ENCODE data around the gene ST8SIA5. TPM values are rescaled to one million over a fixed set of nuclear protein-coding genes. Genes with fewer than 3 reads are reported as not detected.
"Not testable (repeated sequence)": the region's sequence is repeated elsewhere in the genome, so short reads cannot be mapped to it uniquely, and the experiment has no call there.

ST8SIA5 gene
- 1 to 10 TPM; 5.9 to 6.7 TPM for total RNA-seq

DNA sequence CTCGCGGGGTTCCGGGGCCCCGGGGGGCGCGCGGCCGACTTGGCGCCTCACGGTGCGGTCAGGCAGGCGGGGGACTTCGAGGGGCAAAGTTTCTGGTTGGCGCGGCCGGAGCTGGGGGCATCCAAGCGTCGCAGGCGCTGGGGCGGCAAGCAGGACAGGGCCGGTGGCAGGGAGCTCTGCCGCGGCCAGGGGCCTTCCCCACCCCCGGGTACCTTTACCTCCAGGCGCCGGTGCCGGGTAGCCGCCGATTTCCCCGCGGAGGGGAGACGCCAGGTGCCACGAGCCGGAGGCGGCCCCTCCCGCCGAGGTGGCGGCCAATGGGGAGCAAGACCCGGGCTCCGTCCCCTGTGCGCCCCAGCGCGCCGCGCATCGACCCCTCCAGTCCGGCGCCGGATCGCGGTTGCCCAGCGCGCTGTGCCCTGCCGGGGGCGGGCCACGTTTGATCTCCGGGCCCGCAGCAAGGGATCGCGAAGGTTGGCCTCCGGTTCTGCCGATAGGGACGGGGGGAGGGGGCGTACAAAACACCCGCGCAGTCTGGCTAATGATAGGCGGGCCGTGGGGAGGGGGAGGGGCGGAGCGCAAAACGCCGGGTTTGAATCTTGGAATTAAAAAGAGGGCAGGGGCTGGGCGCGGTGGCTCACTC, at the start of gene ST8SIA5:
TSS of gene ST8SIA5 (minus strand) at position 495 of the 643 bp plus-strand sequence. CDS start 545 bp downstream, outside the sequence.
- peaks cover 0 to 41% of the 10 kb centered on the region in 2 donors for H3K4me1 ChIP-seq
- peak within 1 kb of the TSS; percentile 68 to 73 for H3K27ac ChIP-seq
- DNase-seq (ENCODE audit: low spot score) = peak; percentile 54
- no peak for TF ChIP-seq CTCF (IDR thresholded peaks at IDR 0.05)
- H3K9me3 ChIP-seq = no peaks in the 10 kb centered on the region
- no peaks in the 10 kb centered on the region for H3K27me3 ChIP-seq
- H3K4me3 ChIP-seq = peak within 1 kb of the TSS; percentile 47 to 57
- H3K36me3 ChIP-seq = no peaks in the 10 kb centered on the region

DNA sequence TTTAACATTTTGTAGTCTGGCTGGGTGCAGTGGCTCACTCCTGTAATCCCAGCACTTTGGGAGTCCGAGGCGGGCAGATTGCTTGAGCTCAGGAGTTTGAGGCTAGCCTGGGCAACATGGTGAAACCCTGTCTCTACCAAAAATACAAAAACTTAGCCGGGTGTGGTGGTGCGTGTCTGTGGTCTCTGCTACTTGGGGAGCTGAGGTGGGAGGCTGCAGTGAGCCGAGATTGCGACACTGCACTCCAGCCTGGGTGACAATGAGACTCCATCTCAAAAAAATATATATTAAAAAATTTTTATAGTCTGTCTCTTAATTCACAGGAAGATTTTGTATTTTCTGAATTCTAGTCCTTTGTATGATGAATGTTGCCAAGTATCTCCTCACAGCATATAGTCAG, 39.1 kb upstream of the ST8SIA5 start:
- H3K36me3 ChIP-seq; H3K27me3 ChIP-seq; H3K4me3 ChIP-seq; H3K9me3 ChIP-seq; DNase-seq (ENCODE audit: low spot score); H3K4me1 ChIP-seq; H3K27ac ChIP-seq: not testable (repeated sequence)

GRCh38 chr18:46794607-46795006, 37.8 kb upstream of the ST8SIA5 start:
- no peak overlapping the region for H3K27ac ChIP-seq
- H3K36me3 ChIP-seq = no peaks in the 10 kb centered on the region
- H3K4me3 ChIP-seq = no peak overlapping the region
- H3K4me1 ChIP-seq = no peaks in the 10 kb centered on the region
- no peak for TF ChIP-seq CTCF (IDR thresholded peaks at IDR 0.05)
- no peak for DNase-seq (ENCODE audit: low spot score)
- no peaks in the 10 kb centered on the region for H3K27me3 ChIP-seq
- no peaks in the 10 kb centered on the region for H3K9me3 ChIP-seq

DNA sequence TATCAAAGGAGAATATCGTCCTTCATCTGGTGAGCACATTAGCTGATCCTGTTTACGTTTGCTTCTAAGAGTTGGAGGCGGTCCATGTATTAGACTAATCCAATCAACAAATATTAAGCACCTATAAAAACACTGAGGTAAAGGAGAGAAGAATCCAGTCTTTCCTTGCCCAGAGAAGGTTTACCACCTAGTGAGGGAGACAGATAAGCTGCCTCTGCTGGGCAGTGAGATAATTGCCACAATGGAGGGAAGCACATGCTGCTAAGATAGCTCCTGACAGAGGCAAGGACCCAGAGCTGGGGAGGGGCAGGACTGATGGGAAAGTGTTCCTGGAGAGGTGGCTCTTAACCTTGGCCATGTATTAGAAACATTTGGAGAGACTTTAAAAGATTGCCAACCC, 36.7 kb upstream of the ST8SIA5 start:
- no peak overlapping the region for H3K27ac ChIP-seq
- H3K9me3 ChIP-seq = no peaks in the 10 kb centered on the region
- no peaks in the 10 kb centered on the region for H3K4me1 ChIP-seq
- H3K36me3 ChIP-seq = no peaks in the 10 kb centered on the region
- H3K4me3 ChIP-seq = no peak overlapping the region
- DNase-seq (ENCODE audit: low spot score) = no peak
- no peak for TF ChIP-seq CTCF (IDR thresholded peaks at IDR 0.05)
- no peaks in the 10 kb centered on the region for H3K27me3 ChIP-seq

GRCh38 chr18:46789088-46789487, 32.2 kb upstream of the ST8SIA5 start:
- Histone ChIP-seq H3K9me3 (no peaks in the 10 kb centered on the region), H3K27ac (no peak overlapping the region), H3K27me3 (no peaks in the 10 kb centered on the region), H3K36me3 (no peaks in the 10 kb centered on the region), H3K4me3 (no peak overlapping the region), H3K4me1 (no peaks in the 10 kb centered on the region)
- DNase-seq (ENCODE audit: low spot score) = no peak
- no peak for TF ChIP-seq CTCF (IDR thresholded peaks at IDR 0.05)

GRCh38 chr18:46787674-46788073, 30.8 kb upstream of the ST8SIA5 start:
- TF ChIP-seq CTCF (IDR thresholded peaks at IDR 0.05) = no peak
- Histone ChIP-seq H3K9me3 (no peaks in the 10 kb centered on the region), H3K36me3 (no peaks in the 10 kb centered on the region), H3K27me3 (no peaks in the 10 kb centered on the region), H3K4me3 (no peak overlapping the region), H3K4me1 (no peaks in the 10 kb centered on the region), H3K27ac (no peak overlapping the region)
- no peak for DNase-seq (ENCODE audit: low spot score)

Data from right atrium auricular region (tissue), 2 donors.